Esophagus muscularis mucosa (tissue), 4 donors: ENCODE results near the gene CBX2. TPM values are rescaled to one million over a fixed set of nuclear protein-coding genes. Genes with fewer than 3 reads are reported as not detected.

Experiments used
- DNase-seq: peaks from one replicate; pipeline ENCODE4 v3.0.0-alpha.2; 2017; ENCODE audit errors: extremely low spot score
- H3K27ac ChIP-seq, 4 donors: fragments of 200-600 bp; sonication (generic); replicated peaks in 1 of 4; 1 replicate in 3 of 4; 2 replicates in 1 of 4; pipeline ENCODE4 v1.5.1; 2016 to 2019; ENCODE audit warnings: mild to moderate bottlenecking in 1 of 4
- H3K27me3 ChIP-seq, 4 donors: fragments of 200-600 bp; sonication (generic); one replicate each; pipeline versions ENCODE4 v1.5.1 to v1.6.0; 2016 to 2019
- H3K36me3 ChIP-seq, 4 donors: fragments of 200-600 bp; sonication (generic); one replicate each; pipeline ENCODE4 v1.5.1; 2016 to 2019
- H3K4me1 ChIP-seq, 4 donors: fragments of 200-600 bp; sonication (generic); one replicate each; pipeline ENCODE4 v1.5.1; 2016 to 2019
- H3K4me3 ChIP-seq, 4 donors: fragments of 200-600 bp; sonication (generic); 1 replicate in 2 of 4; 2 replicates in 2 of 4; pipeline ENCODE4 v1.5.1; 2016 to 2019; ENCODE audit warnings: mild to moderate bottlenecking in 4 of 4, moderate library complexity in 1 of 4
- H3K9me3 ChIP-seq, 4 donors: fragments of 200-600 bp; sonication (generic); 1 replicate in 3 of 4; 2 replicates in 1 of 4; pipeline ENCODE4 v1.5.1; 2016 to 2019
- EP300 ChIP-seq: sonication (generic); formaldehyde crosslinking; IDR thresholded peaks from one replicate; pipeline ENCODE4 v1.6.1; 2017; ENCODE audit warnings: antibody characterized with exemption
- POLR2A ChIP-seq: fragments of 450-650 bp; IDR thresholded peaks from one replicate; pipeline ENCODE4 v1.6.1; 2017; ENCODE audit warnings: antibody characterized with exemption, moderate library complexity, mild to moderate bottlenecking, low read depth
- POLR2AphosphoS5 ChIP-seq, 2 donors: sonication (generic); formaldehyde crosslinking; IDR thresholded peaks; one replicate each; pipeline ENCODE4 v1.6.1; 2017; ENCODE audit warnings: antibody characterized with exemption in 2 of 2
- WGBS: methylation state at CpG from one replicate; pipeline ENCODE4 v1.1.5; 2018; 5-methylcytosine and 5-hydroxymethylcytosine counted together
- intact Hi-C: fragments of 100-400 bp; cut with DNase I; formaldehyde crosslinking; loops from one replicate; pipeline ENCODE4 v1.15.1; 2023
- total RNA-seq, 4 donors: library from RNA; depleted of rRNA; stranded (reverse); fragments of >200 nt; gene quantifications; one replicate each; pipeline versions ENCODE4 v1.1.0 to v1.2.1, GENCODE V29; 2016
- TF ChIP-seq, protein P1 (sequence below), 3 experiments: fragments of 200-600 bp in 2 of 3; fragments of 450-650 bp in 1 of 3; sonication (generic) in 2 of 3; IDR thresholded peaks; one replicate each; pipeline ENCODE4 v1.5.1; 2017 to 2019; ENCODE audit warnings: antibody characterized with exemption in 3 of 3, mild to moderate bottlenecking in 2 of 3, moderate library complexity in 1 of 3

Gene CBX2
- total RNA-seq, 4 donors from 2014 or later: 0.66 to 2.8 (median 1.5) TPM

DNA sequence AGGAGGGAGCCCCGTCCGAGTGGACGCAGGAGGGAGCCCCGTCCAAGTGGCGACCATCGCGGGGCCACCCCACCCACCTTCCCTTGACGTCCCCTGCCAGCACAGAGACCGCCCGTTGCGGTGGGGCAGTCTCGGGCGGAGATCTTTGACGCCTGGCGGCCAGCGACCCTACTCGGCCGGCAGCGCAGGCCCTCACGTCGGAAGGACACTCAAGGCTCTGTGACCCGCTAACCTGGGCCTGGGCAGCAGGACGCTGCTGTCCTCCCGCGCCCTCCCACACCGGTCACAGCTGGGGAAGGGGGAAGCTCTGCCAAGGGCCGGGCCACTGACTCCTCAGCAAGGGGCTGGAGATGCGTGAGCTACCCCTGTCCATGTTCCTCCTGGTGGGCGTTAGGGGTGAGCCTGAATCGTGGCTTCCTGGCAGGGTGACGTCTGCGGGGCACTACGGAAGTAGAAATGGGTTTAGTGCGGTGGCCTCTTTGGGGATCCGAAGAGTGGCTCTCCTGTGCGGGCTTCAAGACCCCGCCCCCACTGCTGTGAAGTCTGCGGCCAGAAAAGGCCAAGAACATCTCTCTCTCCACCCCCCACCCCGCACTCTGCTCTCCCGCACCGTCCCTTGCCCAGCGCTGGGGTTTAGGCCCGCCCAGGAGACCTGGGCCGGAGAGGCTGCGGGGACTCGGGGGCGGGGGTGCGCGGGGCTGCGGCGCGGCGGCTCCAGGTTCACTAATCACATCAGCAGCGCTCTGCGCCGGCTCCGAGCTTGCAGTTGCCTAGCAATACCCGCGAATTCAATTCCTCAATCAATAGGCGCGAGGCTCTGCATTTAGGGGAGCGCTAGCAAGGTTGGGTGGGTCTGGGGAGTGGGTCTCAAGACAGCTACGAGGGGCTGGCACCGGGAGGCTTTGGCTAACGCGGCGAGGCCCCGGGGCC lies 13.1 kb downstream of the CBX2 start:
- H3K9me3 ChIP-seq: no peaks in the 10 kb centered on the region
- no peak overlapping the region for H3K4me3 ChIP-seq
- peaks cover 35 to 92% (median 52%) of the 10 kb centered on the region in 4 donors for H3K27me3 ChIP-seq
- TF ChIP-seq, protein P1, sequence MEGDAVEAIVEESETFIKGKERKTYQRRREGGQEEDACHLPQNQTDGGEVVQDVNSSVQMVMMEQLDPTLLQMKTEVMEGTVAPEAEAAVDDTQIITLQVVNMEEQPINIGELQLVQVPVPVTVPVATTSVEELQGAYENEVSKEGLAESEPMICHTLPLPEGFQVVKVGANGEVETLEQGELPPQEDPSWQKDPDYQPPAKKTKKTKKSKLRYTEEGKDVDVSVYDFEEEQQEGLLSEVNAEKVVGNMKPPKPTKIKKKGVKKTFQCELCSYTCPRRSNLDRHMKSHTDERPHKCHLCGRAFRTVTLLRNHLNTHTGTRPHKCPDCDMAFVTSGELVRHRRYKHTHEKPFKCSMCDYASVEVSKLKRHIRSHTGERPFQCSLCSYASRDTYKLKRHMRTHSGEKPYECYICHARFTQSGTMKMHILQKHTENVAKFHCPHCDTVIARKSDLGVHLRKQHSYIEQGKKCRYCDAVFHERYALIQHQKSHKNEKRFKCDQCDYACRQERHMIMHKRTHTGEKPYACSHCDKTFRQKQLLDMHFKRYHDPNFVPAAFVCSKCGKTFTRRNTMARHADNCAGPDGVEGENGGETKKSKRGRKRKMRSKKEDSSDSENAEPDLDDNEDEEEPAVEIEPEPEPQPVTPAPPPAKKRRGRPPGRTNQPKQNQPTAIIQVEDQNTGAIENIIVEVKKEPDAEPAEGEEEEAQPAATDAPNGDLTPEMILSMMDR (IDR thresholded peaks at IDR 0.05): no peak
- TF ChIP-seq POLR2A (no peak), POLR2AphosphoS5 (IDR thresholded peaks at IDR 0.05) (no peak), EP300 (no peak)
- H3K4me1 ChIP-seq: peaks cover 31 to 69% (median 63%) of the 10 kb centered on the region in 4 donors
- 5% methylated on average over 19 of the region's 68 CpGs for WGBS
- H3K27ac ChIP-seq: no peak overlapping the region
- no peak for DNase-seq
- peaks cover 0 to 11% (median 7%) of the 10 kb centered on the region in 4 donors for H3K36me3 ChIP-seq
- intact Hi-C loops: no loop called here

DNA sequence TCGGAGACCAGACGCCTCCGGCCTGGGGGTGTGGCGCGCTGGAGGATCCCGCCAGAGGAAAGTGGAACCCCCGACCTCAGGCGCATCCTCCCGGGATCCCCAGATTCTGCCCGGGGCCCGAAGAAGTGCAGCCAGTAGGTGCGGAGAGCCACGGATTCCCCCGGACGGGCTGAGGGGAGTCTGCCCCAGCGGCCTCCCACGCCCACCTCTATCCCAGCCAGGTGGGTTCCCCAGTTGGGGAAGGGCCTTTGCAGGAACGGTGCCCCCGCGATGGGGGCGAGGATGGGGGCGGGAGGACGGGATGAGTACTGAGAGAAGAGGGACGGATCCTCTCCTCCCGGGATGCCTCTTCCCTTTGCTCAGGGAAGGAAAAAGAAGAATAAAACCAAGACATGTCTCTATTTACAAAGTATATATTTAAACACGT lies 13.8 kb downstream of the CBX2 start:
- no peak overlapping the region for H3K27ac ChIP-seq
- H3K4me1 ChIP-seq: peaks cover 35 to 76% (median 70%) of the 10 kb centered on the region in 4 donors
- peaks cover 0 to 11% (median 7%) of the 10 kb centered on the region in 4 donors for H3K36me3 ChIP-seq
- TF ChIP-seq, protein P1 (IDR thresholded peaks at IDR 0.05): no peak
- TF ChIP-seq POLR2A (no peak), POLR2AphosphoS5 (IDR thresholded peaks at IDR 0.05) (no peak), EP300 (no peak)
- H3K4me3 ChIP-seq: no peak overlapping the region
- 5% methylated on average over 10 of the region's 26 CpGs for WGBS
- no peak for DNase-seq
- H3K9me3 ChIP-seq: no peaks in the 10 kb centered on the region
- intact Hi-C loops: no loop called here
- H3K27me3 ChIP-seq: peaks cover 35 to 85% (median 52%) of the 10 kb centered on the region in 4 donors

DNA sequence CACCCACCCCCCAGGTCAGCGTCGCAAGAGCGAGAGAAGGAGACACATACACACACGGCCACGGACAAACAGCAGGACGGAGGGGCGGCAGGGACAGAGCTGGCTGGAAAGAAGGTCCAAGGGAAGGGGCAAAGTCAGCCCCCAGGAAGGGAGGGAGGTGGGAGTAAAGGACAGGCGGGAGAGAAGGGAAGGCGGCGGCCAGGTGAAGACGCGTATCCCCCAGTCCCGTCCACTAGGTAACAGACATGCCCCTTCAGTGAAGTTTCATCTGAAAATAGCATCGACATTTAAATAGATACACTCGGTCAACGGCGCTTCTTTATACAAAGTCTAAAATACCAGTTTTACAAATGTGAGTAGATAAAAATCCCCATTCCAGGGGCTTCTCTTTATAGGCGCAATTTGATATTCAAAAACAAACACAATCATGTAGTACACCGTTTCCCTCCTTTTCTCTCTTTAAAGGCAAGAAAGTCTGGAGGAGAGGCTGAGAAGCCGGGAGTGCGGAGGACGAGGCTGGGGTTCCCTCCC lies 14.5 kb downstream of the CBX2 start:
- Histone ChIP-seq H3K27me3 (peaks cover 35 to 78% (median 52%) of the 10 kb centered on the region in 4 donors), H3K9me3 (no peaks in the 10 kb centered on the region), H3K27ac (peak overlapping the region; percentile 74 to 85 (median 78)), H3K4me1 (peaks cover 35 to 77% (median 71%) of the 10 kb centered on the region in 4 donors), H3K4me3 (peak overlapping the region; percentile 44 to 63 (median 50)), H3K36me3 (peaks cover 0 to 11% (median 7%) of the 10 kb centered on the region in 4 donors)
- 23% methylated on average over 22 of the region's 22 CpGs for WGBS
- intact Hi-C loops: no loop called here
- no peak for DNase-seq
- TF ChIP-seq POLR2A (no peak), POLR2AphosphoS5 (IDR thresholded peaks at IDR 0.05) (no peak), EP300 (no peak)
- TF ChIP-seq, protein P1 (IDR thresholded peaks at IDR 0.05): no peak

DNA sequence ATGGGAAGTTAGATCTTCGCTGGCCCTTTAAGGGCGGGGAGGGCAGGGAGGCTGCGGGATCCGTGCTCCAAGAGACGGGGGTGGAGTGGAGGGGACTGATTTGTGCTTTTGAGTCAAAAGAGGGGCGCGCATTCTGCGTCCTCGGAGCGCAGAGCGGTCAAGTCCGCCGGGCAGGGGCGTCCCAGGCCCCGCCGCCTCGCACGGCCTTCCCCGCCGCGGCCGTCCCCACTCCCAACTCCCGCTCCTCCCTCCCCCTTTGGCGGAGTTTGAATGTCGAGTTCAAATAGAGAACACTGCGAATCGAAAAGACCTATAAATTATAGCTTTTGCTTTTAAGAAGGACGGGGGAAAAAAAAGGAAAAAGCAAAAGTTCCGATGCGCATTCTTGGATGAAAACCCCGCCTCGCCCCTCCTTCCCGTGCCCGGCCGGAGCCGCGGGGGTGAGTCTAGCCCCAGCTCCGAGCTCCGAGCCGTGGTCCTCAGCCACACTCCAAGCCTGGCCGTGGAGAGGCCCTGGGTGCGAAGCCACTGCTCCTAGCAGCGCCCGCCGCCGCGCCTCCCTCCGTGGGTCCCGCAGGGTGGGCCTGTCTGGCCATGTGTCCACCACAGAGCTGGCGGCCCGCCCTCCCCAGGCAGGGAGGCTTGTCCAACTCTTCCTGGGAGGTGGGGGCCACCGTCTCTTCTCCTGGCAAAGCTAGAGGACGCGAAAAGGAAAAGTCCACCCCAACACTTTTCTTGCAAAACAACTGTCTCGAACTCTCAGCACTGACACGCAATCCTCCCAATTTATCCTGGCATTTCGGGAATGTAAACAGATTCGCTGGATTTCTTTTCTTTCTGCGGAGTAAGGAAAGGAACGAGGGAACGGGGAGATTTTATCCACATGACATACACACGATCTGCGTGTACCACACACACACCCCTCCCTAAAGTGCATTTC lies 15.3 kb downstream of the CBX2 start:
- Histone ChIP-seq H3K36me3 (peaks cover 0 to 11% (median 7%) of the 10 kb centered on the region in 4 donors), H3K4me3 (peak overlapping the region; percentile 44 to 63 (median 50)), H3K4me1 (peaks cover 41 to 85% (median 80%) of the 10 kb centered on the region in 4 donors), H3K27ac (peak overlapping the region; percentile 74 to 85 (median 78)), H3K9me3 (no peaks in the 10 kb centered on the region), H3K27me3 (peaks cover 40 to 76% (median 56%) of the 10 kb centered on the region in 4 donors)
- WGBS: 23% methylated on average over 53 of the region's 63 CpGs
- no peak for DNase-seq
- TF ChIP-seq POLR2AphosphoS5 (IDR thresholded peaks at IDR 0.05): peak; percentile 33 to 78
- TF ChIP-seq, protein P1 (IDR thresholded peaks at IDR 0.05): no peak
- no peak for TF ChIP-seq EP300
- TF ChIP-seq POLR2A: no peak
- intact Hi-C loops: no loop called here
